ENCODE data around the gene RETREG1. TPM values are rescaled to one million over a fixed set of nuclear protein-coding genes. Genes with fewer than 3 reads are reported as not detected.

RETREG1 gene
- total RNA-seq, 1 experiment from 2014 or later = 5.1 TPM

GRCh38 chr5:16504571-16504970, 112.2 kb downstream of the RETREG1 start:
- TF ChIP-seq CTCF (conservative IDR thresholded peaks at IDR 0.05; ENCODE audit: low read depth, low read length) (no peak), EZH2 (IDR thresholded peaks at IDR 0.05; ENCODE audit: borderline replicate concordance, low read depth, low read length, poor library complexity, severe bottlenecking) (no peak)
- DNase-seq (ENCODE audit: low spot score) = no peak
- Histone ChIP-seq H3K27ac (ENCODE audit: low read depth, low read length, poor library complexity, severe bottlenecking) (no peak overlapping the region), H3K4me1 (ENCODE audit: insufficient read depth, low read length, poor library complexity, severe bottlenecking) (peaks cover 7% of the 10 kb centered on the region), H3K9me3 (ENCODE audit: low read depth, low read length, poor library complexity, severe bottlenecking) (no peaks in the 10 kb centered on the region), H3K36me3 (ENCODE audit: insufficient read depth, low read length, poor library complexity, severe bottlenecking) (no peaks in the 10 kb centered on the region), H3K4me3 (ENCODE audit: low read depth, low read length, poor library complexity, severe bottlenecking) (no peak overlapping the region), H3K27me3 (replicated peaks; ENCODE audit: insufficient read depth, low read depth, low read length, poor library complexity) (no peaks in the 10 kb centered on the region)
- intact Hi-C loops (cut with micrococcal nuclease; ENCODE audit: unreplicated experiment) = no loop called here
- no TSS peak for BruUV-seq (replicated peaks)
- ChIA-PET CTCF (no interaction called here), POLR2A (ENCODE audit: low non-redundant PET) (no interaction called here)

GRCh38 chr5:16502866-16503265, 113.9 kb downstream of the RETREG1 start:
- no peaks in the 10 kb centered on the region for H3K36me3 ChIP-seq (ENCODE audit: insufficient read depth, low read length, poor library complexity, severe bottlenecking)
- peaks cover 2% of the 10 kb centered on the region for H3K4me1 ChIP-seq (ENCODE audit: insufficient read depth, low read length, poor library complexity, severe bottlenecking)
- peak; percentile 58 for DNase-seq (ENCODE audit: low spot score)
- no peaks in the 10 kb centered on the region for H3K9me3 ChIP-seq (ENCODE audit: low read depth, low read length, poor library complexity, severe bottlenecking)
- POLR2A ChIA-PET (ENCODE audit: low non-redundant PET) = no interaction called here
- intact Hi-C loops (cut with micrococcal nuclease; ENCODE audit: unreplicated experiment) = no loop called here
- no peak overlapping the region for H3K4me3 ChIP-seq (ENCODE audit: low read depth, low read length, poor library complexity, severe bottlenecking)
- H3K27ac ChIP-seq (ENCODE audit: low read depth, low read length, poor library complexity, severe bottlenecking) = peak overlapping the region; percentile 35
- CTCF ChIA-PET = no interaction called here
- TF ChIP-seq EZH2 (IDR thresholded peaks at IDR 0.05; ENCODE audit: borderline replicate concordance, low read depth, low read length, poor library complexity, severe bottlenecking) (no peak), CTCF (conservative IDR thresholded peaks at IDR 0.05; ENCODE audit: low read depth, low read length) (no peak)
- BruUV-seq (replicated peaks) = no TSS peak
- H3K27me3 ChIP-seq (replicated peaks; ENCODE audit: insufficient read depth, low read depth, low read length, poor library complexity) = no peaks in the 10 kb centered on the region

- Histone ChIP-seq H3K9me3 (ENCODE audit: low read depth, low read length, poor library complexity, severe bottlenecking) (no peaks in the 10 kb centered on the region), H3K27me3 (replicated peaks; ENCODE audit: insufficient read depth, low read depth, low read length, poor library complexity) (no peaks in the 10 kb centered on the region), H3K4me1 (ENCODE audit: insufficient read depth, low read length, poor library complexity, severe bottlenecking) (peaks cover 2% of the 10 kb centered on the region), H3K4me3 (ENCODE audit: low read depth, low read length, poor library complexity, severe bottlenecking) (no peak overlapping the region), H3K27ac (ENCODE audit: low read depth, low read length, poor library complexity, severe bottlenecking) (no peak overlapping the region), H3K36me3 (ENCODE audit: insufficient read depth, low read length, poor library complexity, severe bottlenecking) (no peaks in the 10 kb centered on the region)
- no peak for DNase-seq (ENCODE audit: low spot score)
- TF ChIP-seq CTCF (conservative IDR thresholded peaks at IDR 0.05; ENCODE audit: low read depth, low read length) = no peak
- TF ChIP-seq EZH2 (IDR thresholded peaks at IDR 0.05; ENCODE audit: borderline replicate concordance, low read depth, low read length, poor library complexity, severe bottlenecking) = no peak
- POLR2A ChIA-PET (ENCODE audit: low non-redundant PET) = no interaction called here
- BruUV-seq (replicated peaks) = no TSS peak
- CTCF ChIA-PET = no interaction called here
- intact Hi-C loops (cut with micrococcal nuclease; ENCODE audit: unreplicated experiment) = no loop called here
These were observed 116.8 kb downstream of the RETREG1 start for GRCh38 chr5:16500024-16500423.
